Nephron (organoid): Measurements from ENCODE around the gene ULK3.

Experiments
- H3K27ac Mint-ChIP-seq, 3 experiments: 2 replicates each; pipeline ENCODE4 v1.8.0; 2020; ENCODE audit warnings: mixed read lengths in 3 of 3, mild to moderate bottlenecking in 2 of 3, moderate library complexity in 1 of 3
- H3K27me3 Mint-ChIP-seq: 2 replicates; pipeline ENCODE4 v1.8.0; 2021; ENCODE audit warnings: low read depth, mild to moderate bottlenecking, moderate library complexity, mixed read lengths
- H3K36me3 Mint-ChIP-seq: 2 replicates; pipeline ENCODE4 v1.8.0; 2020; ENCODE audit warnings: low read depth, mixed read lengths
- H3K4me1 Mint-ChIP-seq: 2 replicates; pipeline ENCODE4 v1.8.0; 2020; ENCODE audit warnings: mixed read lengths
- H3K4me3 Mint-ChIP-seq, 3 experiments: 2 replicates each; pipeline ENCODE4 v1.8.0; 2020; ENCODE audit warnings: mild to moderate bottlenecking in 3 of 3, mixed read lengths in 3 of 3, moderate library complexity in 2 of 3
- H3K9me3 Mint-ChIP-seq: 2 replicates; pipeline ENCODE4 v1.8.0; 2020; ENCODE audit warnings: mixed read lengths
- CTCF ChIP-seq, 3 experiments: fragments of 200-600 bp; sonication (generic); IDR thresholded peaks; one replicate each; pipeline ENCODE4 v1.5.0; 2021; ENCODE audit warnings: antibody characterized with exemption in 3 of 3; ENCODE audit not compliant: unreplicated experiment in 3 of 3

ULK3 gene

GRCh38 chr15:74791667-74792066 lies 51.3 kb downstream of the ULK3 start:
- Mint-ChIP-seq H3K4me3 (no peak overlapping the region), H3K9me3 (no peaks in the 10 kb centered on the region), H3K36me3 (peaks cover 4% of the 10 kb centered on the region), H3K27ac (no peak overlapping the region), H3K4me1 (peaks cover 34% of the 10 kb centered on the region), H3K27me3 (no peaks in the 10 kb centered on the region)
- TF ChIP-seq CTCF (IDR thresholded peaks at IDR 0.05; ENCODE audit: unreplicated experiment in 3 of 3), result no peak

GRCh38 chr15:74791007-74791406 lies 51.9 kb downstream of the ULK3 start:
- Mint-ChIP-seq H3K4me3 (no peak overlapping the region), H3K36me3 (peaks cover under 1% of the 10 kb centered on the region), H3K27me3 (no peaks in the 10 kb centered on the region), H3K27ac (no peak overlapping the region), H3K4me1 (peaks cover 34% of the 10 kb centered on the region), H3K9me3 (no peaks in the 10 kb centered on the region)
- no peak for TF ChIP-seq CTCF (IDR thresholded peaks at IDR 0.05; ENCODE audit: unreplicated experiment in 3 of 3)

GRCh38 chr15:74790080-74790916 lies 52.7 kb downstream of the ULK3 start:
- TF ChIP-seq CTCF (IDR thresholded peaks at IDR 0.05; ENCODE audit: unreplicated experiment in 3 of 3), result no peak
- peaks cover 35% of the 10 kb centered on the region for H3K4me1 Mint-ChIP-seq
- no peaks in the 10 kb centered on the region for H3K9me3 Mint-ChIP-seq

GRCh38 chr15:74789741-74790079 lies 53.2 kb downstream of the ULK3 start:
- Mint-ChIP-seq H3K4me1 (peaks cover 41% of the 10 kb centered on the region), H3K9me3 (no peaks in the 10 kb centered on the region), H3K36me3 (no peaks in the 10 kb centered on the region), H3K27me3 (no peaks in the 10 kb centered on the region), H3K4me3 (peak overlapping the region in 1 of 3 experiments; percentile 20), H3K27ac (peak overlapping the region in 2 of 3 experiments; percentile 29 to 77)
- no peak for TF ChIP-seq CTCF (IDR thresholded peaks at IDR 0.05; ENCODE audit: unreplicated experiment in 3 of 3)

More at GRCh38 chr15:74790080-74790916, 52.7 kb downstream of the ULK3 start:
- Mint-ChIP-seq H3K36me3 (no peaks in the 10 kb centered on the region), H3K27ac (peak overlapping the region in 1 of 3 experiments; percentile 77), H3K27me3 (no peaks in the 10 kb centered on the region), H3K4me3 (no peak overlapping the region)

- Mint-ChIP-seq H3K9me3 (no peaks in the 10 kb centered on the region), H3K27me3 (no peaks in the 10 kb centered on the region), H3K4me1 (peaks cover 44% of the 10 kb centered on the region), H3K4me3 (no peak overlapping the region), H3K36me3 (no peaks in the 10 kb centered on the region), H3K27ac (peak overlapping the region in 2 of 3 experiments; percentile 29 to 77)
- TF ChIP-seq CTCF (IDR thresholded peaks at IDR 0.05; ENCODE audit: unreplicated experiment in 3 of 3), result no peak
These were observed 53.8 kb downstream of the ULK3 start for GRCh38 chr15:74789171-74789631.
